ENCODE results near the gene RO60.

The RO60 gene

DNA sequence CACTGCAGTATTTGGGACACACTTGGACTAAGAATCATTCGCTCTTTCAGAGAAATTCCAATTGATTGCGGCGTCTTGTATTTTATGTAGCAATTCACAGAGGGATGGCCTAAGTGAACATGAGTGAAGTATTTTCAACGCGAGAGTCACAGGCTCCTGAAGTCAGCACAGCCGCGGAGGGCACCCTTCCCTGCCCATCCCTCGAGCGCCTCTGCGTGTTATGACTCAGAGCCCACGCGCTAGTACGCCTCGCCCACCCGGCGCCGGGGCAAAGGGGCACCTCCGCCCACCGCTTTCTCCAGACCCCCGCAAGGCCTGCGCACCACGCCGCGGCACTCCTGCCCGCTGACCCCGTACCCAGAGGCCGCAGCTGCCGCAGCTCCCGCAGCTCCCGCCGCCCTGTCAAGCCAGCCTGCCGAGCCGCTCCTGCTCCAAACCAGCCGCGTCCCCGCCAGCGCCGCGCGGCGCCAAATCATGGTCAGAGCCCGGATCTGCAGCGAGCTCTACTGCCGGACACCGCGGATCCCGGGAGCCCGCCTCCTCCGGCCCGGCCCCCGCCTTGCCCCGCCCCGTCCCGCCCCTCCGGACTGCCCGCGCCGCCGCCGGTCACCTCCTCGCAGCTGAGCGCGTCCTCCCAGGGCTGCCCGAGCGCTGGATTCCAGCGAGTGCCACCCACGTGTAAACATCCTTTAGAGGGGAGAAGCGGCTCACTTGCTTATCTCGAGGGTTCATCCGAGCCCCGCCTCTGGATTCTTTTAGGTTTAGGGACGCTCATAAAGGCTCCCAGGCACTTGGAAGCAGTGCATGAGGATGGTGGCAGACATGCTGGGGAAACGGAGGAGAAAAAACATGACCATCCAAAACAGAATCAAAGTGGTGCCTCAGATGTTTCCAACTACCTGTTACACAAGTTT lies 45.8 kb downstream of the RO60 start, which contains the start of gene GLRX2:
GLRX2 (minus strand) TSS at position 508 of the 914 bp plus-strand sequence; CDS start at position 476, 32 bp downstream.
- in situ Hi-C loops (cut with MboI; ENCODE audit: low sequenced_read_pairs), result no loop called here

DNA sequence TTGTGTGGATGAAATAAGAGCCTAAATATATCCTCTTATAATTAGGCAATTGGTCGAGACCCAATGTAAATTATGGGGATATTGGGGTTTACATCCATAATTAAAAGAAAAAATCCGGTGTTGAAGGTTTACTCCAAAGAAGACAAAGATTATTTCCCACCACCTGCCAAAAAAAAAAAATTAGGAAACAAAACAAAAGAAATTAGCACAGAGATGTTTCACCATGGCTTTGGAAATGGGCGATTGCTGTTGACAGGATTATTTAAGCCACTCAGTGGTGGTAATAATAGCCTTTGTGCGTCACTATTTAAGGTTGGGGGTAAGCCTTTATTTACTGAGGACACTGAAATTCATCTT lies 46.4 kb downstream of the RO60 start:
- in situ Hi-C loops (cut with MboI; ENCODE audit: low sequenced_read_pairs), result no loop called here

DNA sequence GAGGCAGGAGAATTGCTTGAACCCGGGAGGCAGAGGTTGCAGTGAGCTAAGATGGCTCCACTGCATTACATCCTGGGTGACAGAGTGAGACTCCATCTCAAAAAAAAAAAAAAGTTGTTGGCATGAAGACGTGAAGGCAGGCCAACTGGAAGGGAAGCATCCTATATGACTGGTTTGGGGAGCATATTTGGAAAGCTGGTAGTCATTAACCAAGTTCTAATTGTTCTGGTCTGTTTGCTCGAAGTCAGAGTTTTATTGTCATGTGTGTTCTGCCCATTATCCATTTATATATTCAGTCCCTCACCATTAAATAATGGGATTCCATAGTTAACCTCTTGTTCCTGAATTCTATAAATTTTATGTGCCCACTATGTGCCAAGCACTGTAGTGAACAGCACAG lies 49.1 kb downstream of the RO60 start:
- in situ Hi-C loops (cut with MboI; ENCODE audit: low sequenced_read_pairs), result no loop called here
